Measurements from ENCODE around the gene ARSG.
"Not testable (repeated sequence)": the region's sequence is repeated elsewhere in the genome, so short reads cannot be mapped to it uniquely, and the experiment has no call there.

Gene ARSG

DNA sequence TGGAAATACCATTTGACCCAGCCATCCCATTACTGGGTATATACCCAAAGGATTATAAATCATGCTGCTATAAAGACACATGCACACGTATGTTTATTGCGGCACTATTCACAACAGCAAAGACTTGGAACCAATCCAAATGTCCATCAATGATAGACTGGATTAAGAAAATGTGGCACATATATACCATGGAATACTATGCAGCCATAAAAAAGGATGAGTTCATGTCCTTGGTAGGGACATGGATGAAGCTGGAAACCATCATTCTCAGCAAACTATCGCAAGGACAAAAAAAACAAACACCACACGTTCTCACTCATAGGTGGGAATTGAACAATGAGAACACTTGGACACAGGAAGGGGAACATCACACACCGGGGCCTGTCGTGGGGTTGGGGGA is 9.3 kb upstream of the ARSG start:
- not testable (repeated sequence) for DNase-seq

DNA sequence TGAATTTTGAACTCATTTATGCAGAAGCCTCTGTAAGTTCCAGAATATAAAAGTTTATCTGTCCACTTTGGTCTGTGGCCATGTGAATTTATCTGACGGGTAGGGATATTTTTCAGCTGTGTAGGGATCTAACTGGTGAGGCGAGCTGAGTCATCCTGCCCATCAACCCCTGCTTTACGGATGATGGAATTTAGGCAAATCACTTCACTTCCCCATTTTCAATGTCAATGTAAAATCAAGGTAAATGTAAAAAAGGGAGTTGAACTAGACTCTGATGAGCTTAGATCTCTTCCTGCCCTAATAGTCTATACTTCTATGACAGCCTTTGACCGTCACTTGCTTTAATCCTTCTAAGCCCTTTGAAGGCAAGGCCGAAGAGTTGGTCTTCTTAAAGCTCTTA is 2.9 kb upstream of the ARSG start:
- DNase-seq = peak; percentile 32 to 38

DNA sequence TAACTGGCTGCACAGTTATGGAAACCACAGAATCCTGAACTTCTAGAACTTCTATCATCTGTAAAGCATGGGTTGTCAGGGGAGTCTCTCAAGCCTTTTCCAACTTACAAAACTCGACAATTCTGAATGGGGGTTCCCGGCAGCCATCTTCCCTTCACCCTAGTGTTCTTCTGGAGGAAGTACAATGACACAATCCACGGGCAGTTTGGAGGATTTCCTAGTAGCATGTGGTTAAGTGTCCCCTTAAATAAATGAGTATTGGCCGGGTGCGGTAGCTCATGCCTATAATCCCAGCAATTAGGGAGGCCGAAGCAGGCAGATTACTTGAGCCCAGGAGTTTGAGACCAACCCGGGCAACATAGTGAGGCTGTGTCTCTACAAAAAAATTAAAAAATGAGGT is 2.5 kb upstream of the ARSG start:
- peak; percentile 42 to 54 for DNase-seq

DNA sequence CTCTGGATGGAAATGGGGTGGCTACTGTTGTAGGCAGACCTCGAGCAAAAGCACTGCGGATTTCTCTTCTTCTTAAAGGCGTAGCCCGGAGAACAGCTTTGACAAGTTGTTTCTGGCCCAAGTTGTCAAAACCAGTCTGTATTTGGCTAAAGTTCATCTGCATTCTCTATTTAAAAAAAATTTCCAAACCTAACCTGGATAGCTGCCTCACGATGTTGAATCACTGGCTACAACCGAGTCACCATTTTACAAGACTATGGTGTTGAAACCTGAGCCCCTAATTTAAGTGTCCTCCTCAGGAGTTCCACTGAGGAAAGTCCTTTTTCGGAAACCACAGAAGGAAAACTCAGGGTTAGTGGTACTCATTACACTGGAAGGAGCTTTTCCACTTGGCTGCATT is 1.8 kb upstream of the ARSG start:
- DNase-seq = no peak

DNA sequence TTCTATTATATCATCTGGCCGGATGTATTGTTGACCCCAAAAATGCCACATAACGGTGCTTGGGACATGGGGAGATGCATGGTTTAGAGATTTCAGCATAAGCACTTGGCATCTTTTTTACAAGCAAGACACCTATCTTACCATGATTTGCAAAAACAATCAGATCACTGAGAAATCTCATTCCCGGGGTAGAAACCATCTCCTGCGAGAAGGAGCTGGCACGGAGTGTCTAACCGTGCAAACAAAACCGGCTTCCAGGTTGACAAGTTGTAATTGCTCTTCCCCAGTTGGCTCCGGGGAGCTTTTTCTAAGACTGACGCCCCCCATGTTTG is 1.4 kb upstream of the ARSG start:
- peak in 1 of 2 experiments; percentile 38 for DNase-seq

DNA sequence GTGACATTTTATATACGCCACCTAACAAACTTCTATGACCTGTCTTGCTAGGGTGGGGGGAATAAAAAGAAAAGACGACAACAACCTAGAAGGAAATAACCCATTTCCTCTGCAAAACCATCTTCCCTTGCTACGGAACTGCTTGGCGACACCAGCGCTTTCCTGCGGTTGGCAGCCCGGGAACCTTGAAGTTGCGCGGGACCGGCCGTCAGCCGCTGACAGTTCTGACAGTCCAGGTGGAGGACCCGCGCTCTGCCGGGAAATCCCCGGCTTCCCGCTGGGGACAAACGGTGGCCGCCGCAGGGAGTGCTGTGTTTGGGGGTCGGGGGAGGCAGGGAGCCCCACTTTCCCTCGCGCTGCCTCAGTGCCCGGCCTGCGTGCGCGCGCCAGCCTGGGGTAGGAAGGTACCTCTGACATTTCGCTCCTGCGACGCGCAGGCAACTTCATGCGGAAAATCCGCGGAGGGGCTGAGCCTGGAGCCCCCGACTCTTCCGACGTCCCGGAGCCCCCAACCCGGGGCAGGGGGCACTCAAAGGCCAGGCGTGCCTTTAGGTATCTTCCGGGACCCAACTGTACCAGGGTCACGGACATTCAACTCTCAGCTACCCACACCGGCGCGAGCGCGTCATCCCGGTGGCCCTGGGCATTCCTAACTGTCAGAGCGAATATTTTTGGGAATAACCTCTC is 884 bp upstream of the ARSG start:
- DNase-seq = peak; percentile 37 to 38

DNA sequence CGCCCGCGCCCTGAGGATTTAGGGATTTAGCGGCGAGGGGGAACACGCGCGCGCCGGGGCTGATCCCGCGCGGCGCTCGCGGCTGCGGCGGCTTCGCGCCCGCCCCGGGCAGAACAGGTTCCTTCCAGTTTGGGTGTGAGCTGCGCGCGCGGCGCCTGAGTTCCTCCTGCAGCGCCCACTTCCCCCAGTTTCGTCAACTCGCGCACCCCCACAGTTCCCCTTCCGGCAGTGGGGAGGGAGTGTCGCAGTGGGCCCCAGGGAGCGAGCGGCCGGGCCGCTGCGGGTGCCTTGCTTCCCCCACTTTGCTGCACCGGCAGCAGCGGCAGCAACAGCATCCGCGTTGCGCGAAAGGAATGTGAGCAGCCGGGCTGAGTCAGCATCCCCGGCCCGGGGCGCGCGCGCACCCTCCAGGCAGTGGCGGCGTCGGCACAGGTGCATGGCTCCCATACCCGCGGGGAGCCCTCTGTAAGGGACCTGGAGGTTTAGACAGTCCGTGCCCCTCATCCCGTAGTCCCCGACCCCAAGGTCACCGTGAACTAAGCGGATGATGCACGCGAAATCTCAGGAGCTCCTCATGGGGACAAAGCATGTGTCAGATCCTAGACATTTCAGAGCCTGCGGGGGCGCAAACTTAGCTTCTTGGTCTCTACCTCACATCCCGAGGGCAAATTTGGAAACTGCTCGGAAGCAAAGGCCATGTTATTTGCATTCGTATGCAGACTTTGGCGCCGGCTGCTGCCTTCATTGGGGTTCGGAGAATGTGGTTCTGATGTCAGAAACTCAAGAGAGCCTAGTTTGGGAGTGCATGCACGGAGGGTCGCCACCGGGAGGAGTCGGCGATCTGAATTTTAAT is 767 bp downstream of the ARSG start:
- peak; percentile 92 to 94 for DNase-seq

DNA sequence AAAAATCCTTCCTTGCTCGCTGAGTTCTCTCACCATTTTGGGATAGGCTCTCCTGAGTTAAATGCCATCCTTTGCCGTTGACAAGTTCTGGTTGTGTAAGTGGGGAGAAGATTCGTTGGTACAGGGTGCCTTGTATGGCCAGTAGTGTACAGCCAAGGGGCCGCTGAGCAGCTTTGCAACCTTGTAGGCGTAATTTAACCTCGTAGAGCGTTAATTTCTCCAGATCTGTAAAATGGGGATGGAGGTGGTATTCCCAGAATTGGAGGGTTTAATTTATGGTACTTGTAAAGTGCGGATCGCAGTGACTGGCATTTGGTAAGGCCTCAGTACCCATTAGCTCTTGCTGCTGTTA is 1.4 kb downstream of the ARSG start:
- DNase-seq = no peak

DNA sequence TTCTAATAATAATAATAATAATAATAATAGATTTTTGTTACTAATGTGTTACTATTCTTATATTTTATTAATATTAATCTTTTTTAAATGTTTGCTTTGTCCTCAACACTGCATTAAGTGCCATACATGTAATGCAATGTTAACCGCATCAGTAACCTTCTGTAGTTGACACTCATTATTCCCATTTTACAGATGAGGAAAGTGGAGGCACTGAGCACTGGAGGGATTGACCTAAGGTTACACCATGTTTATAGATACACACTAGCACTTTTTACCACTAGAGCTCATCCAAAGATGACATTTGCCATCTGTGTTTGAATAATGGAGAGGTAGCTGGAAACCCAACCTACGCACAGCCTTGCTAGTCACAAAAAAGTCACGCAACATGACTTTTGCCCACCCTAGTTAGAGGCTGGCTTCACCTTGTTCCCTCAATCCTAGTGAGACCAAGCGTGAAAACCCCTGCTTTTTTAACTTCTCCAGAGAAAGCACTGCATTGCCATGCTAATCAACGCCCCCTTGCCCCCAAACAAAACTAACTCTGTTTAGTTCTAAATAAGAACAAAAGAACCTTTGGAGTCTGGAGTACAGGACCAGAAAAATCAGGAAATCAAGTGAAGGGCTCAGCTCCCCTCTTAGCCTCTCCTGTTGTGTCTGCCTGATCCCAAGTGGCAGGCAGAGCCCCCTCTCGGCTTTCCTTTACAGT is 2.3 kb downstream of the ARSG start:
- no peak for DNase-seq

DNA sequence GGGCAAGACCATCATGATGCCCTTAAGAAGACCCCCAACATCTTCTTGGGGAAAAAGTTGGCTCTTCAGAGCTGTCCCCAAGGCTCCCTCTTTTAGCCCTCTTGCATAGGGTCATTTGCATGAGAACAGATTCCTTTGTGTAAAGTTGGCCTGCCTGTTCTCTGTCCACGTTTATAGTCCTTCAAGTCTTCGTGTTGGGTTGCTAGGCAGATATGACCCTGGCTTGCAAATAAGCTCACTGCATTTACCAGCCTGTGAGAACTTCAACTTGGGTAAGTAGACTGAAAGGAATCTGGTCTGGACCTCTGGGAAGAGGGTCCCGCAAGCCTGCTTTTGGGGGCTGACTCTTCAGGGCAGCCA is 2.9 kb downstream of the ARSG start:
- DNase-seq = no peak

DNA sequence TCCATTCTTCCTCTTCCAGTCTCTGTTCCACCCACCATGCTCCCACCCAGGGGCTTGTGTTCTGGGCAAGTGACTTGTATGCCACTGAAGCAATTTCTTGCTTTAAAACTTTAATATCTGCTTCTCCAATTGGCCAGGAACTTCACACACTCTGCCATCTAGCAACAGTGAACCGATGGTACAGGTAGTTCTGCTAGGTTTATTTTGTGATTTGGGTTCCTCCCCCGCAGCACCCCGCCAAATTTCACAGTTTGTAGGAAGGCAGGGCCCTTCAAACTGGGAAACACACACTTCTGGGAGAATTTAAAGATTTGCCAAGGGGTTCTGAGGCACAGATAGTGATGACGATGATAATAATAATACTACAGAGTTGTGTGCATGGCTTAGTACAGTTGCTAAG is 3.3 kb downstream of the ARSG start:
- no peak for DNase-seq

DNA sequence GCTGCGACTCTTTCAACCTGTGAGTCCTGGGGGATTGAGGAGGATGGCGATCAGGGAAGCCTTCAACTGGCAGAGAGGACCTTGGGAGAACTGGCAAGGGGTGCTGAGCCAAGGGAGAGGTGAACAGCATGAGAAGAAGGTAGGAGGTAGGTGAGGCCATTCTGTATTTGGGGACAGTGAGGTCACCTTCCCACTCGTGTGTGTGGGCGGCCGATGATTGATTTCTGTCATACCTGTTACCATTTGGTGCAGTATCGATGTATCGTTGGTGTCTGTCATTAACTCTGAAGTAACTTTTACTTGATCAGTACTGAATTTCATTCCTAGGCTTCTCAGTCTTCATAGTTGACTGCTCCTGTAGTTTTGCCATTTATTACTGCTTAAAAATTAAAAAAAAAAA is 3.8 kb downstream of the ARSG start:
- no peak for DNase-seq

DNA sequence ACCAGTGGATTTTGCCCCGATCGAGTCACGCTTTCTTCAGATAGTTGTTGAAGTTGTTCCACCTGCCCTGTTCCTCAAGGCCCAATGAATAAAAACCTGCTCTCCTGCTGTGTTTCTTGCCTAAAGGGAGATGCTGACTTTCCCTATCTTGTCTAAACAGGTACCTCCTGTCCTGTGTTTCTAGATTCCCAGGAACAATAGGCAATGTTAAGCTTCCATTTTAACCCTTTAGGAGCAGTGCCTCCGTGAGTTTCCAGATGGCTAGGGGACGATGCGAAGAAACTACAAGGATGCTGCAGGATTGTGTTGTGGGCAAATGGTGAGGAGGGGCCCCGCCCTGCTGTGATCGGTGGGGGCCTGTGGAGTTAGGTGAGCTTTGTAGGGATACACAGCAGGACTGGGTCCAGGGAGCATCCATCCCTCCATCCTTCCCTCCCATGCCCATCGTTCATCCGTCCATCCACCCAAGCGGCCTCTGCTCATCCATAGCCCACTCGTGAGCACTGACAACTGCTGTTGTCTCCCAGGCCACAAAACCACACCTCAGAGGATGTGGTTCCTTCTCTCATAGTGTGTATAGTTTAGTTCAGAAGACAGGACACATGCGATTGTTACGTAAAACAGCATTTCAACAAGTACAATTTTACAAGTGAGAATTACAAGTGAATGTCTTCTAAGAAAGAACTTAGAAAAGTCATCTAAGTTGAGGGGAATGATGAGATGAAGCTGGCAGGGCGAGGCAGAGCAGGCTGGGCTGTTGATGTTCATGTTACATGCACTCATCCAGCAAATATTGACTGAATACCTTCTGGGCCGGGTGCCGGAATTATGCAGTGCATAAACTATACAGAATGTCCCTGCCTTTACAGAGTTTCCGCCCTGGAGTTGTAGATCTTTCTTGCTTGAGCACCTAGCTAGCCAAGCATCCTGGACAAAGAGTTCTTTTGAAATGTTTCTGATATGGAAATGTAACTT is 5.2 kb downstream of the ARSG start:
- DNase-seq = no peak

DNA sequence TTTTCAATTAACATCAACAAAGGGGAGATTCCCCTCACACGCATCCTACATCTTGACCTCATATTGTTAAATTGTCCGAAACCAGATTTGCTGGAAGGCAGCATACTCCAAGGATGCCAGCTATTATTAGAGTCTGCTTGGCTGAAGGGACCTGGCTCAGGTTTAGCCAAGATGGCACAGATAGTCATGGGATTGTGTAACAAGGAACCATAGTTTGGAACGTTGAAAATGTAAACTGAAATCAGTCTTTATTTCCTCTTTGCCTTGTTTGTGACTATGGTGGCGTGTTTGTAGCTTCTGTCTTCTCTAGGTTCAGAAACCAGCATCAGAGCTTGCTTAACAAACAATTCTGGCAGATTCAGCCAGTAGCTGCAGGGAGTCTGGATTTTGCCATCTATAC is 5.9 kb downstream of the ARSG start:
- no peak for DNase-seq

DNA sequence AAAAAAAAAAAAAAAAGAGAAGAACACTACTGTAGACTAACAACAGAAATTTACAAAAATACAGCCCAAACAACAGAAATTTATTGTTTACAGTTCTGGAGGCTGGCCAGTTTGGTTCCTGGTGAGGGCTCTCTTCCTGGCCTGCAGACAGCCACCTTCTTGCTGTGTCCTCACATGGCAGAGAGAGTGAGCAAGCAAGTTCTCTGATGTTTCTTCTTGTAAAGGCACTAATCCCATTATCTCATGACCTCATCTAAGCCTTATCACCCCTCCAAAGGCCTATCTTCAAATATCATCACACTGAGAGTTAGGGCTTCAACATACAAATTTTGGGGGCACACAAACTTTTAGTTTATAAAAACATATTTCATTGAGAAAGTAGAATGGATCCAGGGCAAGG is 7.3 kb downstream of the ARSG start:
- DNase-seq = no peak

DNA sequence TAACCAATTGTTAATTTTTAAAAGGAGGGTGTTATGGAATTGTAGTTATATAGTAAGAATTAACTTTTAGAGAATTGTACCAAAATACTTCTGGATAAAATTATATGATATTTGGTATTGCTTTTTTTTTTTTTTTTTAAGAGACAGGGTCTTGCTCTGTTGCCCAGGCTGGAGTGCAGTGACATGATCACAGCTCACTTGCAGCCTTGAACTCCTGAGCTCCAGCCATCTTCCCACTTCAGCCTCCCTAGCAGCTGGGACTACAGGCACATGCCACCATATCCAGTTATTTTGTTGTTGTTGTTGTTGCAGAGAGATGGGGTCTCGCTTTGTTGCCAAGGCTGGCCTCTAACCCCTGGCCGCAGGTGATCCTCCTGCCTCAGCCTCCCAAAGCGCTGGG is 8.5 kb downstream of the ARSG start:
- no peak for DNase-seq

DNA sequence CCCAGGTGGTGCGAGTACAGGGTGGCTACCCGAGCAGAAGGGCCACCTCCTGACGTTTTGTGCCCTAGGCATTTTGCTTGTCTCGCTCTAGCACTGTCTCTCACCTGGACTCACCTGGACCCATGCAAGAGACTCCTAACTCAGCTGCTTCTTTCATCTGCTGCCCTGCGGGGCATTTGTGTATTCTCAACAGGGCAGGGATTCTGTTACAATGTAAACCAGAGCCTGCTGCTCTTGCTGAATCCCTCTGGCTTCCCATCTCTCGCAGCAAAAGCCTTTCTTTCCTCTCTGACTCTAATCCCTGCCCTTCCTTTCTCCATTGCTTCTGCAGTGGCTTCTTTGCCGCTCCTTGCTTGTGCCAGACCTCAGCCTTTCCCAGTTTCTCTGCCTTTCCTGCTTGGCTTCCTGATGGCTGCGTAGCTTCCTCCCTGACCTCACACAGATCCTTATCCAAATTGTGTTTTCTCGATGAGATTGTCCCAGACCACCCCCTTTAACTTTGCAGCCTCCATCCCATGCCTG is 10.2 kb downstream of the ARSG start:
- DNase-seq = no peak

DNA sequence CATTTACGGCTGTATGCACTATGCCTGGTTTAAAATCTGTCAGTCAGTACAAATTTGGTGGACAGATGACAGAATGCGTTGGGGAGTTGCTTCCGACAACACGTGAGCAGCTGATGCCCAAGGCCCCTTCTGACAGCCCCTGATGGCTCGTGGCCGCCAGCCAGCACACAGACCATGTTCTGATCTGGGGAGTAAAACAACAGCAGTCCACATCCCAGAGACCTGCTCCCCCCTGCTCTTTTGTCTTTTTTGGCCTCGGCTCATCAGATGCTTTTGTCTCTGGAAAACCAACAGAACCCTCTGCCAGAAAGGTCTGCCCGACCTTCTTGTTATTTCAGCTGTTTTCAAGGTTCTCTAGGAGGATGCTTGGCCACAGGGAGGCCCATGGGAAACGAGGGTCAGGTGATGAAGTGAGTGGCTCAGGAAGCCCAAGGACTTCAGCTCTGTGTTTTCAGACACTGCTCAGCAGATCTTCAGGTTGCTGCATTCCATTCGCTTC is 10.8 kb downstream of the ARSG start:
- DNase-seq = no peak

DNA sequence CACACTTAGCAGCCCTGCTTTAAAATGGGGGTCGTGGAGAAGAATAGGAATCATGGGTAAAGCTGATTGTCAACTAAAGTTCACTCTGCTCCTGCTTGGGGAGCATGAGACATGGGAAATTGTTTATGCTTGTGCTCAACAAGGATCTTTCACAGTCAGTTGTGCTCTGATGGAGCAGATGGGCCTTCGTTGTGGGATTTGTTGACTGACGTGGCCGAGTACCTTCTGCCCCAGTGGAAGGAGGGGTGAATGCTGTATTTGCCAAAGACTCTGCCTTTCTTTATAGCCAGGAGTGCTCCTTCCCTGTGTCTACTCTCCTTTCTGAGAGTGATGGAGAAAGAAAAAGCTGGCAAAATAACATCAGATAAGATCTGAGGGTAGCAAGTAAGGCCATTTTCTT is 11.4 kb downstream of the ARSG start:
- no peak for DNase-seq

DNA sequence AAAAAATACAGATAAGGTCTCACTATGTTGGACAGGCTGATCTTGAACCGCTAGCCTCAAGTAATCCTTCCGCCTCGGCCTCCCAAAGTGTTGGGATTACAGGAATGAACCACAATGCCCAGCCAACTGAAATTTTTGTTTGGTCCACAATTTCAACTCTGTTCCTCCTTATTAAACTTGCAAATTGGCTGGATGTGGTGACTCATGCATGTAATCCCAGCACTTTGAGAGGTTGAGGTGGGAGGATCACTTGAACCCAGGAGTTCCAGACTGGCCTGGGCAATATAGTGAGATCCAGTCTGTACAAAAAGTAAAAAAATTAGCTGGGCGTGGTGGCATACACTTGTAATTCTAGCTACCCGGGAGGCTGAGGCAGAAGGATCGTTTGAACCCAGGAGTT is 13.4 kb downstream of the ARSG start:
- DNase-seq = no peak

DNA sequence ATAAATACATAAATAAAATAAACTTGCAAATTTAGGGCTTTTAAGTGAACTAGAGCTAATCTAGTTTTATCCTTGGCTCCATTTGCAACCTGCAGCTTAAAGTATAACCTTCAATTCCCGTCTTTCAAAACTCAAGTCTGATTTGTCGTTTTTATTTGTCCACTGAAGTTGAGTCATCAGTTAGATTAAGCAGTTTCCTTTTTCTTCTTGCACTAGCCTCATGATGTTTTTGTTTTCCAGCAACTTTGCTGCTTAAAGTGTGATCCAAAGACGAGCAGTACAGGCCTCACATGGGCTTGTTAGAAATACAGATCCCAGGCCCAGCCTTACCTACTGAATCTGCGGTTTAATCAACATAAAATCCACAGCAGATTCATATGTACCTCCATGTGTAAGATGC is 13.8 kb downstream of the ARSG start:
- DNase-seq = no peak

DNA sequence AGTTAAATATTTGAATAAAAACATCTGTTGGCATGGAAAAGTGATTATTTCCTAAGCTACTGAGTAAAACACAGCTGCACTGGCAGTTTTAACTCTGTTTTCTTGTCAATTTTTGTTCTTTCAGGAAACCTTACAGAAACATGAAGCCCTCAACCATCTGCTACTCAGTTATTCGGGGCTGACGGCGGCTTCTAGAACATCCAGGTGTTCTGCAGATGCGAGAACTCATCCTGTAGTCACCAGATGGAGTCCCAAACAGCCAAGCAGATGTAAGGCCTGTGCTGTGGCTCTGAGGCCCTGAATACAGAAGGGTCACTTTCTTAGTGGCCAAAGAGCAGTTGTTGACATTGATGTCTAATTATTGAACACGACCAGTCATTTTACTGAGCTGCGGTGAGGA is 15.5 kb downstream of the ARSG start:
- DNase-seq = no peak

DNA sequence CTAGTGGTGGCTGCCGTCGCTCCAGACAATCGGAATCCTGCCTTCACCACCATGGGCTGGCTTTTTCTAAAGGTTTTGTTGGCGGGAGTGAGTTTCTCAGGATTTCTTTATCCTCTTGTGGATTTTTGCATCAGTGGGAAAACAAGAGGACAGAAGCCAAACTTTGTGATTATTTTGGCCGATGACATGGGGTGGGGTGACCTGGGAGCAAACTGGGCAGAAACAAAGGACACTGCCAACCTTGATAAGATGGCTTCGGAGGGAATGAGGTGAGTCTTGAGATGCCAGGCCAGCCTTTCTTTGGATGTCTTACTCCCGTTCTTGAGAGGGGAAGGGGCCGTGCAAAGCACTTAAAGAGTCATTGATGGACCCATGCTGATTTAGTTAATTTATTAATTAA is 16.1 kb downstream of the ARSG start:
- DNase-seq = no peak
